ENCODE data around the gene CGB5.
"Not testable (repeated sequence)": the region's sequence is repeated elsewhere in the genome, so short reads cannot be mapped to it uniquely, and the experiment has no call there.

GRCh38 chr19:49042666-49043065, 982 bp upstream of the CGB5 start:
- not testable (repeated sequence) for TF ChIP-seq EZH2phosphoT487 (IDR thresholded peaks at IDR 0.05; ENCODE audit: borderline replicate concordance); CTCF (conservative IDR thresholded peaks at IDR 0.05; ENCODE audit: low read length)

Data from Loucy (cell line).